ENCODE results near the gene HLF. TPM values are rescaled to one million over a fixed set of nuclear protein-coding genes. Genes with fewer than 3 reads are reported as not detected.

HLF gene
- total RNA-seq, 4 donors from 2014 or later, result 7.7 to 14.8 (median 10.4) TPM

DNA sequence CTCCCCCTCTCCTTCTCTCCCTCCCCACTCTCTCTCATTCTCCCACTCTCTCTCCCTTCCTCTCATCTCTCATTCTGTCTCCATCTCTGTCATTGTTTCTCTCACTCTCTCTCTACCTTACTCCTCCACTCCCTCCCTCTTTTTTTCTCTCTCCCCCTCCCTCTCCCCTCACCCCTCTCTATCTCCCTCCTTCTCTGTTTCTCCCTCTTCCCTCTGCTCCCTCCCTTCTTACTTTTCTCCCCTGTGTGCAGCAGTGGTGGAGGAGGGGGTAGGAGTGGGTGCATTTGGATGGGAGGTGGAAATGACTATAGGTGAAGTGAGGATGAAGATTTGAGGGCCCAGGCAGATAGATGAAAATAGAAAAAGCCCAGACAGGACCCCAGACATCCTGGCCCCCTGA lies 70.9 kb downstream of the HLF start:
- no peak for DNase-seq
- H3K9me3 ChIP-seq, result no peaks in the 10 kb centered on the region
- in situ Hi-C loops (cut with MboI; ENCODE audit: low sequenced_read_pairs in 4 of 4), result no loop called here
- no peak overlapping the region for H3K27ac ChIP-seq
- intact Hi-C loops (cut with DNase I; ENCODE audit: low total_unique reads), result no loop called here
- H3K27me3 ChIP-seq, result no peaks in the 10 kb centered on the region
- H3K4me1 ChIP-seq, result no peaks in the 10 kb centered on the region
- no peak for ATAC-seq
- TF ChIP-seq, protein P1, sequence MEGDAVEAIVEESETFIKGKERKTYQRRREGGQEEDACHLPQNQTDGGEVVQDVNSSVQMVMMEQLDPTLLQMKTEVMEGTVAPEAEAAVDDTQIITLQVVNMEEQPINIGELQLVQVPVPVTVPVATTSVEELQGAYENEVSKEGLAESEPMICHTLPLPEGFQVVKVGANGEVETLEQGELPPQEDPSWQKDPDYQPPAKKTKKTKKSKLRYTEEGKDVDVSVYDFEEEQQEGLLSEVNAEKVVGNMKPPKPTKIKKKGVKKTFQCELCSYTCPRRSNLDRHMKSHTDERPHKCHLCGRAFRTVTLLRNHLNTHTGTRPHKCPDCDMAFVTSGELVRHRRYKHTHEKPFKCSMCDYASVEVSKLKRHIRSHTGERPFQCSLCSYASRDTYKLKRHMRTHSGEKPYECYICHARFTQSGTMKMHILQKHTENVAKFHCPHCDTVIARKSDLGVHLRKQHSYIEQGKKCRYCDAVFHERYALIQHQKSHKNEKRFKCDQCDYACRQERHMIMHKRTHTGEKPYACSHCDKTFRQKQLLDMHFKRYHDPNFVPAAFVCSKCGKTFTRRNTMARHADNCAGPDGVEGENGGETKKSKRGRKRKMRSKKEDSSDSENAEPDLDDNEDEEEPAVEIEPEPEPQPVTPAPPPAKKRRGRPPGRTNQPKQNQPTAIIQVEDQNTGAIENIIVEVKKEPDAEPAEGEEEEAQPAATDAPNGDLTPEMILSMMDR (IDR thresholded peaks at IDR 0.05 in 4 of 5, conservative IDR thresholded peaks at IDR 0.05 in 1 of 5), result no peak
- TF ChIP-seq POLR2A (IDR thresholded peaks at IDR 0.05), result no peak
- no peak overlapping the region for H3K4me3 ChIP-seq
- H3K36me3 ChIP-seq, result no peaks in the 10 kb centered on the region

DNA sequence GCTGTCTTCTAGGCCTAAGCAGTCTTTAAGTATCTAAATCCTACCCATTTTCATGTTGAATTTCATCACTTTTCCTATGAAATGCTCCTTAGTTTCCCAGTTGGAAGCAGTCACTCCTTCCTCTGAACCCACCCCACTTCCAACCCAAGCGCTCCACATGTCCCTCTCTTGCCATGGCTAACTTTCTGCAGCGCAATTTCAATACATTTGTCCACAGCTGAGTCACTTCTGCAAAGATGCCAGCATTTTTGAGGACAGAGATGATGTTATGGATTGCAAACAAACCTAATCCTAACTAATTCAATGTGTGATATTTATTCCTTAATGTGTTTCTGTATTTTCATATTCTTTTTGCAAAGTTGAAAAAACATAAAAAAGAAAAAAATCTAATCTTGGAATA lies 71.7 kb downstream of the HLF start:
- Histone ChIP-seq H3K27ac (no peak overlapping the region), H3K4me3 (no peak overlapping the region), H3K27me3 (no peaks in the 10 kb centered on the region), H3K9me3 (no peaks in the 10 kb centered on the region), H3K4me1 (no peaks in the 10 kb centered on the region), H3K36me3 (no peaks in the 10 kb centered on the region)
- DNase-seq (no peak), ATAC-seq (no peak)
- in situ Hi-C loops (cut with MboI; ENCODE audit: low sequenced_read_pairs in 4 of 4) (no loop called here), intact Hi-C loops (cut with DNase I; ENCODE audit: low total_unique reads) (no loop called here)
- TF ChIP-seq, protein P1 (IDR thresholded peaks at IDR 0.05 in 4 of 5, conservative IDR thresholded peaks at IDR 0.05 in 1 of 5), result no peak
- no peak for TF ChIP-seq POLR2A (IDR thresholded peaks at IDR 0.05)

DNA sequence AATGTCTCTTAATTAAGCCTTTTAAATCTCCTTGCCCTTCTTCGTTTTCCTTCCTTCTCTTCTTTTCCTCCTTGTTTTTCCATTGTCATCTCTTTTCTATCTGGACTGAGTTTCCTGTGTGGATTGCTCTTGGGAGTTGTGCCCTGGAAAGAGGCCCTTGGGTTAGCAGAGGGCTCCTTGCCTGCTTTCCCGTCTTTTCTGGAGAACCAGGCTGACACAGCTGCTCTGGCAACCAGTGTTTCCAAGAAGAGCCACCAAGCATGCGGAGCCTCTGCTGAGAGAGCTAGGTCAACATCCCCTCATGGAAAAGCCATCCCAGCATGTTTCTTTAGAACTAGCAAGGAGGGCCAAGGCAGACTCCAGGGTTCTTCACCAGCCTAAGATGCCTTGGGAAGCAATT lies 75.4 kb downstream of the HLF start:
- in situ Hi-C loops (cut with MboI; ENCODE audit: low sequenced_read_pairs in 4 of 4), result no loop called here
- no peak overlapping the region for H3K4me3 ChIP-seq
- no peak for ATAC-seq
- no peak for TF ChIP-seq POLR2A (IDR thresholded peaks at IDR 0.05)
- TF ChIP-seq, protein P1 (IDR thresholded peaks at IDR 0.05 in 4 of 5, conservative IDR thresholded peaks at IDR 0.05 in 1 of 5), result no peak
- H3K4me1 ChIP-seq, result no peaks in the 10 kb centered on the region
- DNase-seq, result no peak
- intact Hi-C loops (cut with DNase I; ENCODE audit: low total_unique reads), result no loop called here
- H3K9me3 ChIP-seq, result no peaks in the 10 kb centered on the region
- H3K36me3 ChIP-seq, result no peaks in the 10 kb centered on the region
- H3K27ac ChIP-seq, result no peak overlapping the region
- no peaks in the 10 kb centered on the region for H3K27me3 ChIP-seq

DNA sequence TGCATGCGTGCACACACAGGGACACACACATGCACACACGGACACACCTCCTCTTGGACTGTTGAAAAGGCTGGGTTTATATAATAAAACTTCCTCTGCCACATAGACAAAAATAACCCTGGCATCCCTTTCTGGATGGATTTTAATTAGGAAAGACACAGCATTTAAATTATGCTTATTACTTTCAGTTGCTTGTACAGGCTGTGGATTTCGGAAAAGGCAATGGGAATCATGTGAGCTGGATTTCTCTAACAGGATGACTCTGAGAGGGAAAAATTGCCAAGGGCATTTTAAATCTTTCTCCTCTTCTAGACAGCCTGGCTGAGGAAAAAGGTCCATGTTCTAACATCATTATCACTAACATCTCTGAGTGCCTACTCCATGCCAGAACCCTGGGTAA lies 75.9 kb downstream of the HLF start:
- no peak overlapping the region for H3K27ac ChIP-seq
- H3K36me3 ChIP-seq, result no peaks in the 10 kb centered on the region
- H3K27me3 ChIP-seq, result no peaks in the 10 kb centered on the region
- no peak for TF ChIP-seq POLR2A (IDR thresholded peaks at IDR 0.05)
- TF ChIP-seq, protein P1 (IDR thresholded peaks at IDR 0.05 in 4 of 5, conservative IDR thresholded peaks at IDR 0.05 in 1 of 5), result no peak
- intact Hi-C loops (cut with DNase I; ENCODE audit: low total_unique reads), result no loop called here
- DNase-seq (no peak), ATAC-seq (no peak)
- no peak overlapping the region for H3K4me3 ChIP-seq
- H3K4me1 ChIP-seq, result no peaks in the 10 kb centered on the region
- no peaks in the 10 kb centered on the region for H3K9me3 ChIP-seq
- in situ Hi-C loops (cut with MboI; ENCODE audit: low sequenced_read_pairs in 4 of 4), result no loop called here

DNA sequence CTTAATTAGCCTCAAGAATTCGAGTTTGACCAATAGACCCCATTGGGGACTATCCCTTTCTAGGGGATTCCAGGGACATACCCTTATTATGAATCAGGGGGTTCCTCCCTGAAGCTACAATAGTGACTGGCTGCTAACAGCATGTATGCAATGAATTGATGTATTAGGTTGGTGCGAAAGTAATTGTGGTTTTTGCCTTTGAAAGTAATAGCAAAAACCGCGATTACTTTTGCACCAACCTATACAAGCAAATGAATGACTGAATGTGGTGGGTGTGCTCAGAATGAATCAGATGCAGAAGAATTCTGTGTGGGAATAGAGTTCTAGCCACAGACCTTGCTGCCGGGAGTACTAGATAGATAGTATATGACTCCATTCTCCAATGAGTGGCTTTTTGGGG lies 76.7 kb downstream of the HLF start:
- Histone ChIP-seq H3K9me3 (no peaks in the 10 kb centered on the region), H3K4me1 (no peaks in the 10 kb centered on the region), H3K27ac (no peak overlapping the region), H3K27me3 (no peaks in the 10 kb centered on the region), H3K4me3 (no peak overlapping the region), H3K36me3 (no peaks in the 10 kb centered on the region)
- TF ChIP-seq, protein P1 (IDR thresholded peaks at IDR 0.05 in 4 of 5, conservative IDR thresholded peaks at IDR 0.05 in 1 of 5), result no peak
- TF ChIP-seq POLR2A (IDR thresholded peaks at IDR 0.05), result no peak
- in situ Hi-C loops (cut with MboI; ENCODE audit: low sequenced_read_pairs in 4 of 4), result no loop called here
- intact Hi-C loops (cut with DNase I; ENCODE audit: low total_unique reads), result no loop called here
- ATAC-seq, result no peak
- no peak for DNase-seq

All from gastrocnemius medialis (tissue), 4 donors.